Inferior parietal cortex (tissue), 1 donor: ENCODE results near the gene PDE3A.

Experiments
- DNase-seq: peaks from one replicate; pipeline ENCODE4 v3.0.0-alpha.2; 2016; ENCODE audit errors: extremely low spot score

PDE3A gene

DNA sequence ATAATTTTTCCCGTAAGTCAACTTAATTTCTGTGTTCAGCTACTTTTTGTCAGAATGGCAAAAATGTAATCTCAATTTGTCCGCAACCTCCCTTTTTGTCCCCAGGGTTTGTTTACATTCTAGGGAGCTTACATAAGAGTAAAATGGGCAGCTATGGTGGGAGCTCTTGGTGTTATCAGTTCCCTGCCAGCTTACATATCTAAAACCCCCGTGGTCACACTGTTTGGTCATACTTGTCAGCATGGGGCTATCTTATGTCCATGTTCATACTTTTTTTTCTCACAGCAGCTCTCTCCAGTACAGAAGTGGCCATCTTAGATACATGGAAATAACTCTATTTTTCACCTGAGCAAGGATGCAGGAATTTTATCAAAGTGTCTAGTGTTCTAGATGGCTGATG is 343.5 kb downstream of the PDE3A start:
- DNase-seq, result no peak

DNA sequence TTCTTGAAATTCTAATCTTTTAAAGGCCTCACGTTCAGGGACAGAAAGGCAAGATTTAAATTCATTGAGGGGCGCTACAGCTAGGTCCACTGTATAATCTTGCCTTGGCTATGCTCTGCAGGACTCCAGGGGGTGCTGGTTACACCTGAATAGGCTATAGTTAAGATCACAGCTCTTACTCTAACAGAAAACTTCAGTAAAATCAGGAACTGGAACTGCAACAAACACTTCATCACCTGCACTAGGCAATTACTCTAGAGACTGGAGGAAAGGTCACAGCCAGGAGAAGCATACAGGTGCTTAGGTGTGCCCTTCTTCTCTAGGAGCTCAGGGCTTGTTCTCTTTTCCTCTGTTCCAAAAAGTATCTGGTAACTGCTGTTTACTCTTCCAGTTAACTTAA is 347.7 kb downstream of the PDE3A start:
- DNase-seq, result no peak

DNA sequence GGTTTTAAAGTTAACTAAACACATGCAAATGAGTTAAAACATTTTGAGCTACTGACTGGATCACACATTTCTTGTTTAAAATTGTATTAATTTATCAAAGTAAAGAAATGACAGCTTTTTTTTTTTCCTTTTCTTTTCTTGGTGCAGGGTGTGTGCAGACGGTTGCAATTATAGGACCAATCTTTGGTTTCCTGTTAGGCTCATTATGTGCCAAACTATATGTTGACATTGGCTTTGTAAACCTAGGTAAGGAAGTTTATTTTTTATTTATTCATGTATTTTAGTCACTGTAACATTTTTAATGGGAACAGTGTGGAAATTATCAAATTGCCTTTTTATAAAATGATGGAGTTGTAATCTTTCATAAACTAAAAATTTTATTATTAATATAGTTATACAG is 348.6 kb downstream of the PDE3A start:
- DNase-seq, result no peak

DNA sequence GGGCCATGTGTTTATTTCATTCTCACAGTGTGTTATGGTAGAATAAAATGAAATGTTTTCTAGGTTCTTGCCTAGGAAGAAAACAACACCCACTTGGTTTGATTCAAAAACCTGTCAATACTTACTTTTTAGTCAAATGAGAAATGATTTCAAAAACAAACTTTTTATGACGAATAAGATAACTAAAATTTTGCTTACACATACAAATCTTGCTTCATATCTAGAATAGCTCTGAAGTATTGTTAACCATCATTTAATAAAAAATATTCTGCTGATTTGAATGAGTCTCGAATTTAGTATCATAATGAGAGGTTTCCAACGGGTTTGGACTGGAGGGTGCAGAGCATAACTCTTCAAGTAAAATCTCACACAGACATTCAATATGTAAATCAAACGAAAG is 350.0 kb downstream of the PDE3A start:
- no peak for DNase-seq

DNA sequence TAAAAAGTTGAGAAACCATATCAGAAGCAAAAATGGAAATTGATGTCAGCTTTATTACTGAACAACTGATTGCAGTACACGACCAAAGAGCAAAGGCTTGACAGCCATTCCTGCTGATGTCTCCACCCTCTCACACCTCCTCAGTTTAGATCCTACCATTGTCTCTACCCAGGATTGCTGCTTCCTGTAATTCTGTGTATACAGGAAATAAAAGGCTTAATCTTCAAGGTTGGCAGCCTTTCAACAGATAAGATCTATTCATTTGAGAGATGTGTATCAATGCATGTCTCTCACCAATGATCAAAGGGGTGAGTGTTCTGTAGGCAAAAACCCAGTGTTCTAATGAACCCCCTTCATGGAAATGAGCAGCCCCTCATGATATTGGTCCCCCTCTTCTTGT is 353.8 kb downstream of the PDE3A start:
- DNase-seq, result no peak

DNA sequence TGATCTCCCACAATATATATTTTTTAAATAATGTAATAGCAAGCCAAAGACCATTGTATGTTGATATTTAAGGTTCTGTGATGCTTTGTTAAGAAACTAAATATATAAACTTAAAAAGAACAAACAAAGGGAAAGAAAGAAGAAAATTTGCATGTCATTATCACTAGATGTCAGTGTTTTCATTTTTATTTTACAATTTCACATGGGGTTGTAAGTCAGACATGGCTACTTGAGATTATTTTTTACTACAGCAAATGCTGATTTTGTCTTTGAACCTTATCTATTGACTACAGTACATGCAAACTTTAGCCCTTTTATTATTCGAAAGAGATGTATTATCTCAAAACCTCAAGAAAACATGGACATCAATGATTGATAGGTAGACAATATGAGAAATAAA is 362.9 kb downstream of the PDE3A start:
- no peak for DNase-seq
